ENCODE data around the gene ARHGAP42. TPM values are rescaled to one million over a fixed set of nuclear protein-coding genes. Genes with fewer than 3 reads are reported as not detected.

ARHGAP42 gene
- total and polyA plus RNA-seq, 4 donors = 3.8 to 17.2 (median 12.0) TPM

DNA sequence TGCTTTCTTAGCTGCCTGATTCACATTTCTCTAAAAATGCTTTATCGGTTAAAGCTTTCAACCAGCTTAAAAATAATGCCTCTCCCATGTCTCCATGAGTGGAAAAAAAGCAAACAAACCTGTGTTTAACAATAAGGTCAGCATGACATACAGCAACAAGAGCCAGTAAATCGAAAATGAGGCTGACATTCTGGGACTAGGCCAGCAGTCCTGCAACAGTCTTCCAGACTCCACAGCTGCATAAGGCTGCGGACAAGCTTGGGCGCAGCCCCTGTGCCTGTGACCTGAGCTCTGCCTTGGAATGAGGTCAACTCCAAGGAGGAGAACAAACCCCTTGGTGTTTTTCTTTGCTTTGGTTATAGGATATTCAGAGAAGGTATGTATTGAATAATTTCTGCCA, 347.0 kb downstream of the ARHGAP42 start:
- H3K9me3 ChIP-seq (ENCODE audit: control insufficient read depth in 4 of 4, low read length in 3 of 4) = no peaks in the 10 kb centered on the region
- TF ChIP-seq YY1 (IDR thresholded peaks at IDR 0.05) (no peak), JUND (IDR thresholded peaks at IDR 0.05) (no peak)
- peaks cover 0 to 8% (median 6%) of the 10 kb centered on the region in 4 donors for H3K4me1 ChIP-seq (ENCODE audit: control insufficient read depth in 4 of 4, insufficient read depth in 4 of 4, low read length in 3 of 4)
- no peaks in the 10 kb centered on the region for H3K27me3 ChIP-seq (ENCODE audit: control insufficient read depth in 4 of 4, insufficient read depth in 4 of 4, low read length in 3 of 4)
- H3K36me3 ChIP-seq (ENCODE audit: control insufficient read depth in 4 of 4, insufficient read depth in 3 of 4, low read depth in 1 of 4, low read length in 3 of 4) = no peaks in the 10 kb centered on the region
- DNase-seq (ENCODE audit: low spot score) = no peak
- no peak overlapping the region for H3K4me3 ChIP-seq (ENCODE audit: low read depth in 1 of 3, low read length in 3 of 3)
- no peak overlapping the region for H3K9ac ChIP-seq (ENCODE audit: low read depth in 1 of 2, low read length in 2 of 2)
- H3K27ac ChIP-seq (ENCODE audit: low read depth in 1 of 2, low read length in 2 of 2) = no peak overlapping the region
- WGBS = 66% methylated on average over 4 of the region's 4 CpGs

DNA sequence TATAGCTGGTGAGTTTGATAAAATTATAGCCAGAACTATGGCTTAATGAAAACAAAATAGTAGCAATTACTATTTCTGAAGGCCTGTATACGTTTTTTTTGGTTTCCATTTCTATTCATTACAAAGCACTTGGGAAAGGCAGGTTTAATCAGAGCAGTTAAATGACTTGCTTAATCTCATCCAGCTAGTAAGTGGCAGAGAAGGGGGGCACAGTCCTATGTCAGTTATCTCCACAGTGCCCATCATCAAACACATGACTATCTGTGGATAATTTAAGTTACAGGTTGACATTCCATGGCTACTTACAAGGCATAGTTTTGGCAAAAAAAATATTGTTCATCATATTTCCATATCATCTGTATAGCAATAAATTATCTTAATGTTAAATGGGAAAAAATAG, 348.8 kb downstream of the ARHGAP42 start:
- Histone ChIP-seq H3K9ac (ENCODE audit: low read depth in 1 of 2, low read length in 2 of 2) (no peak overlapping the region), H3K4me1 (ENCODE audit: control insufficient read depth in 4 of 4, insufficient read depth in 4 of 4, low read length in 3 of 4) (peaks cover 0 to 8% (median 6%) of the 10 kb centered on the region in 4 donors), H3K9me3 (ENCODE audit: control insufficient read depth in 4 of 4, low read length in 3 of 4) (no peaks in the 10 kb centered on the region), H3K36me3 (ENCODE audit: control insufficient read depth in 4 of 4, insufficient read depth in 3 of 4, low read depth in 1 of 4, low read length in 3 of 4) (no peaks in the 10 kb centered on the region), H3K27ac (ENCODE audit: low read depth in 1 of 2, low read length in 2 of 2) (no peak overlapping the region), H3K27me3 (ENCODE audit: control insufficient read depth in 4 of 4, insufficient read depth in 4 of 4, low read length in 3 of 4) (no peaks in the 10 kb centered on the region), H3K4me3 (ENCODE audit: low read depth in 1 of 3, low read length in 3 of 3) (no peak overlapping the region)
- TF ChIP-seq EGR1 (IDR thresholded peaks at IDR 0.05; ENCODE audit: low read depth in 2 of 2) (no peak), FOXA1 (IDR thresholded peaks at IDR 0.05) (no peak), TAF1 (conservative IDR thresholded peaks at IDR 0.05) (no peak), JUND (IDR thresholded peaks at IDR 0.05) (no peak), SP1 (IDR thresholded peaks at IDR 0.05) (no peak), FOXA2 (IDR thresholded peaks at IDR 0.05) (no peak), RAD21 (IDR thresholded peaks at IDR 0.05) (no peak), GABPA (IDR thresholded peaks at IDR 0.05 in 1 of 2, conservative IDR thresholded peaks at IDR 0.05 in 1 of 2) (no peak), NR2F2 (IDR thresholded peaks at IDR 0.05) (no peak), HNF4G (IDR thresholded peaks at IDR 0.05) (no peak), YY1 (IDR thresholded peaks at IDR 0.05) (no peak), HNF4A (conservative IDR thresholded peaks at IDR 0.05) (no peak)
- TF ChIP-seq, protein P1, sequence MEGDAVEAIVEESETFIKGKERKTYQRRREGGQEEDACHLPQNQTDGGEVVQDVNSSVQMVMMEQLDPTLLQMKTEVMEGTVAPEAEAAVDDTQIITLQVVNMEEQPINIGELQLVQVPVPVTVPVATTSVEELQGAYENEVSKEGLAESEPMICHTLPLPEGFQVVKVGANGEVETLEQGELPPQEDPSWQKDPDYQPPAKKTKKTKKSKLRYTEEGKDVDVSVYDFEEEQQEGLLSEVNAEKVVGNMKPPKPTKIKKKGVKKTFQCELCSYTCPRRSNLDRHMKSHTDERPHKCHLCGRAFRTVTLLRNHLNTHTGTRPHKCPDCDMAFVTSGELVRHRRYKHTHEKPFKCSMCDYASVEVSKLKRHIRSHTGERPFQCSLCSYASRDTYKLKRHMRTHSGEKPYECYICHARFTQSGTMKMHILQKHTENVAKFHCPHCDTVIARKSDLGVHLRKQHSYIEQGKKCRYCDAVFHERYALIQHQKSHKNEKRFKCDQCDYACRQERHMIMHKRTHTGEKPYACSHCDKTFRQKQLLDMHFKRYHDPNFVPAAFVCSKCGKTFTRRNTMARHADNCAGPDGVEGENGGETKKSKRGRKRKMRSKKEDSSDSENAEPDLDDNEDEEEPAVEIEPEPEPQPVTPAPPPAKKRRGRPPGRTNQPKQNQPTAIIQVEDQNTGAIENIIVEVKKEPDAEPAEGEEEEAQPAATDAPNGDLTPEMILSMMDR (IDR thresholded peaks at IDR 0.05; ENCODE audit: low read depth, low read length, missing input control) = no peak
- TF ChIP-seq, protein P2, sequence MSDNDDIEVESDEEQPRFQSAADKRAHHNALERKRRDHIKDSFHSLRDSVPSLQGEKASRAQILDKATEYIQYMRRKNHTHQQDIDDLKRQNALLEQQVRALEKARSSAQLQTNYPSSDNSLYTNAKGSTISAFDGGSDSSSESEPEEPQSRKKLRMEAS (IDR thresholded peaks at IDR 0.05) = no peak
- TF ChIP-seq, protein P3, sequence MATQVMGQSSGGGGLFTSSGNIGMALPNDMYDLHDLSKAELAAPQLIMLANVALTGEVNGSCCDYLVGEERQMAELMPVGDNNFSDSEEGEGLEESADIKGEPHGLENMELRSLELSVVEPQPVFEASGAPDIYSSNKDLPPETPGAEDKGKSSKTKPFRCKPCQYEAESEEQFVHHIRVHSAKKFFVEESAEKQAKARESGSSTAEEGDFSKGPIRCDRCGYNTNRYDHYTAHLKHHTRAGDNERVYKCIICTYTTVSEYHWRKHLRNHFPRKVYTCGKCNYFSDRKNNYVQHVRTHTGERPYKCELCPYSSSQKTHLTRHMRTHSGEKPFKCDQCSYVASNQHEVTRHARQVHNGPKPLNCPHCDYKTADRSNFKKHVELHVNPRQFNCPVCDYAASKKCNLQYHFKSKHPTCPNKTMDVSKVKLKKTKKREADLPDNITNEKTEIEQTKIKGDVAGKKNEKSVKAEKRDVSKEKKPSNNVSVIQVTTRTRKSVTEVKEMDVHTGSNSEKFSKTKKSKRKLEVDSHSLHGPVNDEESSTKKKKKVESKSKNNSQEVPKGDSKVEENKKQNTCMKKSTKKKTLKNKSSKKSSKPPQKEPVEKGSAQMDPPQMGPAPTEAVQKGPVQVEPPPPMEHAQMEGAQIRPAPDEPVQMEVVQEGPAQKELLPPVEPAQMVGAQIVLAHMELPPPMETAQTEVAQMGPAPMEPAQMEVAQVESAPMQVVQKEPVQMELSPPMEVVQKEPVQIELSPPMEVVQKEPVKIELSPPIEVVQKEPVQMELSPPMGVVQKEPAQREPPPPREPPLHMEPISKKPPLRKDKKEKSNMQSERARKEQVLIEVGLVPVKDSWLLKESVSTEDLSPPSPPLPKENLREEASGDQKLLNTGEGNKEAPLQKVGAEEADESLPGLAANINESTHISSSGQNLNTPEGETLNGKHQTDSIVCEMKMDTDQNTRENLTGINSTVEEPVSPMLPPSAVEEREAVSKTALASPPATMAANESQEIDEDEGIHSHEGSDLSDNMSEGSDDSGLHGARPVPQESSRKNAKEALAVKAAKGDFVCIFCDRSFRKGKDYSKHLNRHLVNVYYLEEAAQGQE (IDR thresholded peaks at IDR 0.05) = no peak
- no peak for DNase-seq (ENCODE audit: low spot score)
- 74% methylated on average over 1 of the region's 1 CpG for WGBS

Small RNA genes within 50 kb of the gene (small RNA-seq; reads per million reads assigned to genes)
- not detected for gene RN7SL222P

Measured in liver (tissue), 10 donors.